SK-N-SH treated with all-trans-retinoic acid at 6 μM for 48 hours (cell line): Measurements from ENCODE around the gene CDK12.

Source experiments
- ARNTL ChIP-seq: fragments of 450-650 bp; formaldehyde crosslinking; IDR thresholded peaks from 2 replicates; pipeline ENCODE4 v1.5.0; 2020; ENCODE audit warnings: low read depth, mild to moderate bottlenecking, moderate library complexity, borderline replicate concordance
- BACH2 ChIP-seq: fragments of 250-450 bp; sonication (Bioruptor Pico); IDR thresholded peaks from 2 replicates; pipeline ENCODE4 v1.9.0; 2021; ENCODE audit warnings: mild to moderate bottlenecking, borderline replicate concordance
- CREB5 ChIP-seq: fragments of 250-450 bp; sonication (Bioruptor Pico); IDR thresholded peaks from 2 replicates; pipeline ENCODE4 v1.5.1; 2020; ENCODE audit warnings: low read depth, mild to moderate bottlenecking, moderate library complexity
- CSRNP3 ChIP-seq: fragments of 250-450 bp; sonication (Bioruptor Pico); IDR thresholded peaks from 2 replicates; pipeline ENCODE4 v1.5.1; 2021; ENCODE audit warnings: mild to moderate bottlenecking, moderate library complexity
- ISL1 ChIP-seq: fragments of 250-450 bp; sonication (Bioruptor Pico); IDR thresholded peaks from 2 replicates; pipeline ENCODE4 v2.1.2; 2022; ENCODE audit warnings: mild to moderate bottlenecking, moderate library complexity
- OSR1 ChIP-seq: fragments of 250-450 bp; sonication (Bioruptor Pico); IDR thresholded peaks from 2 replicates; pipeline ENCODE4 v1.8.0; 2022; ENCODE audit warnings: moderate library complexity, mild to moderate bottlenecking, inconsistent platforms
- PATZ1 ChIP-seq: fragments of 250-450 bp; sonication (Bioruptor Pico); IDR thresholded peaks from 2 replicates; pipeline ENCODE4 v1.8.0; 2020; ENCODE audit warnings: mild to moderate bottlenecking, moderate library complexity, borderline replicate concordance
- RARB ChIP-seq: fragments of 250-450 bp; sonication (Bioruptor Pico); IDR thresholded peaks from 2 replicates; pipeline ENCODE4 v1.8.0; 2021; ENCODE audit warnings: mild to moderate bottlenecking, moderate library complexity
- SNAI2 ChIP-seq: fragments of 250-450 bp; sonication (Bioruptor Pico); IDR thresholded peaks from 2 replicates; pipeline ENCODE4 v1.5.0; 2020; ENCODE audit warnings: mild to moderate bottlenecking, moderate library complexity
- TCF4 ChIP-seq: fragments of 250-450 bp; sonication (Bioruptor Pico); IDR thresholded peaks from 2 replicates; pipeline ENCODE4 v1.8.0; 2021; ENCODE audit warnings: mild to moderate bottlenecking, moderate library complexity, borderline replicate concordance
- ZC3H10 ChIP-seq: fragments of 250-450 bp; sonication (Bioruptor Pico); IDR thresholded peaks from 2 replicates; pipeline ENCODE4 v1.5.1; 2021; ENCODE audit warnings: mild to moderate bottlenecking, moderate library complexity
- ZFP3 ChIP-seq: fragments of 250-450 bp; sonication (Bioruptor Pico); IDR thresholded peaks from 2 replicates; pipeline ENCODE4 v1.5.0; 2020; ENCODE audit warnings: mild to moderate bottlenecking, moderate library complexity

DNA sequence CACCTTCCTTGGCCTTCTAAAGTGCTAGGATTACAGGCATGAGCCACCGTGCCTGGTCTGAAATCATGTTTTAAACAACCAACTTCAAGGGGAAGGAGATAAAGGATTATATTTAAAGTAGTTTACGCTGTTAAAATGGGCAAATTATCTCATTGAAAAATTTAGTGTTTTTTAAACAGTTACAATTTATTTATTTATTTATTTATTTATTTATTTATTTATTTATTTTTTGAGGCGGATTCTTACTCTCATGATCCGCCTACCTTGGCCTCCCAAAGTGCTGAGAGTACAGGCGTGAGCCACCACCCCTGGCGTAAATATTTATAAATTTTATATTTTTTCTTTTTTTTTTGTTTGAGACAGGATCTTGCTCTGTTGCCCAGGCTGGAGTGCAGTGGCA is 22.2 kb downstream of the CDK12 start:
- no peak for TF ChIP-seq ZFP3
- TF ChIP-seq SNAI2 (CRISPR knock-in tag) = no peak
- TF ChIP-seq TCF4 (CRISPR knock-in tag) = no peak
- no peak for TF ChIP-seq RARB (CRISPR knock-in tag)
- no peak for TF ChIP-seq CSRNP3 (CRISPR knock-in tag)
- no peak for TF ChIP-seq ZC3H10 (CRISPR knock-in tag)
- no peak for TF ChIP-seq ARNTL (CRISPR knock-in tag)
- no peak for TF ChIP-seq OSR1 (CRISPR knock-in tag)
- no peak for TF ChIP-seq PATZ1 (CRISPR knock-in tag)
- no peak for TF ChIP-seq CREB5 (CRISPR knock-in tag)
- TF ChIP-seq ISL1 = no peak
- no peak for TF ChIP-seq BACH2 (CRISPR knock-in tag)
